ENCODE results near the gene SOWAHA.

Gene SOWAHA

GRCh38 chr5:132856011-132856410 is 42.9 kb downstream of the SOWAHA start:
- DNase-seq: no peak

DNA sequence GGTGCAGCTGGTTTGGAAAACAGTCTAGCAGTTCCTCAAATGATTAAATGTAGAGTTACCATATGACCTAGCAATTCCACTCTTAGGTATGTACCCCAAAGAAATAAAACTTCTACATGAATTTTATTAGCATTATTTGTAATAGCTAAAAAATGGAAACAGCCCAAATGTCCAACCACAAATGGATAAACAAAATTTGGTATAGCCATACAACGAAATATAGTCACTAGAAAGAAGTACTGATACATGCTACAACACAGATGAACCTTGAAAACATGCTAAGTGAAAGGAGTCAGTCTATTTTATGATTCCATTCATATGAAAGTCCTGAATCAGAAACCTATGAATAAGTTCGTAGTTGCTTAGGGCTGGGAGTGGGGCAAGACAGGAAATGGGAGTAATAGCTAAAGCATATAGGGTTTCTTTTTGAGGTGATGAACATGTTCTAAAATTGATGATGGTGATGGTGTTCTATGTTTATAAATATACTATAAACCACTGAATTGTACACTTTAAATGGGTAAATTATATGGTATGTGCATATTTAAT is 46.9 kb downstream of the SOWAHA start:
- DNase-seq: no peak

GRCh38 chr5:132860742-132861141 is 47.6 kb downstream of the SOWAHA start:
- DNase-seq: no peak

DNA sequence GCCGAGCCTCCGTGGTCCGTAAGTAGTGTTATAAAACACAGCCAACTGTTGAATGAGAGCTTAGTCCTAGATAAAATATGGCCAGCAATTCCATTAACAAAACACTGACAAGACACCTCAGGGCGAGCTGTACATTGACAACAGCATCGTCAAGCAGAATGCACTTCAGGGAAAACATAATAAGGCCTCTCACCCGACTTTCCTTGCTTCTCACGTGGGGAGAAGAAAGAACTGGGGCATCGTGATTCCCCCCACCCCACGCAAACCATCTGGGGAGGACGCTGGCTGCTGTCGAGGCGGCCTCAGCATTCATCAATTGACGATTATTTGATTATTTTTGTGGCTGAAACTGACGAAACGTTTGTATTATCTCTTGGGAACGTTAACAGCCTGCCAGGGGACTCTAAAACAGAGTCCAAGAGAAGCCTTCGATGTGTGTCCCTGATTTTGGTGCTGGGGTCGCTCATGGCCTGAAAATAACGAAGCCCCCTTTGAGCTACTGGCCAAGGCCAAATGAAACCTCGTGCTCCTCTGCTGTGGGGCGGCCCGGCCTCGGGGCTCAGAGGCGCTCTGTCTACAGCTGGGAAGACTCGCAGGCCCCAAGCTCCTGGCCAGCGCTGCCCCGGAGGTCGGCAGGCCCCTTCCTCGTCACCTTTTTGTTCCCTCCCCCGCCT is 52.7 kb downstream of the SOWAHA start:
- DNase-seq: no peak
